Endometrial microvascular endothelial cells (primary cell): Measurements from ENCODE around the gene HOTAIR. TPM values are rescaled to one million over a fixed set of nuclear protein-coding genes. Genes with fewer than 3 reads are reported as not detected.

Experiments used
- in situ Hi-C: cut with HindIII; loops from 2 replicates; pipeline ENCODE4 v1.10.0; 2017; ENCODE audit warnings: low sequenced_read_pairs, low pct_unique_long_range_greater_than_20kb; ENCODE audit errors: inconsistent ontology term
- total RNA-seq: library from RNA; depleted of rRNA; stranded (reverse); fragments of >200 nt; gene quantifications from one replicate; pipeline ENCODE4 v1.2.3, GENCODE V29; 2015; ENCODE audit errors: inconsistent ontology term

HOTAIR gene
- total RNA-seq, 1 donor from 2014 or later = not detected

GRCh38 chr12:54014377-54015017 is 39.7 kb upstream of the HOTAIR start:
- in situ Hi-C loops = loop anchor here (25.0 kb wide), 1 partner anchor 198 kb away; no protein-coding TSS in a partner anchor

- in situ Hi-C loops = loop anchor here (25.0 kb wide), 1 partner anchor 199 kb away; no protein-coding TSS in a partner anchor
Measured at GRCh38 chr12:54012631-54013409, 38.1 kb upstream of the HOTAIR start.

- in situ Hi-C loops = loop anchor here (25.0 kb wide), 1 partner anchor 200 kb away; no protein-coding TSS in a partner anchor
Measured at GRCh38 chr12:54011665-54012532, 37.1 kb upstream of the HOTAIR start.

- in situ Hi-C loops = loop anchor here (25.0 kb wide), 1 partner anchor 201 kb away; no protein-coding TSS in a partner anchor
Measured at GRCh38 chr12:54010972-54011664, 36.4 kb upstream of the HOTAIR start.

- in situ Hi-C loops = loop anchor here (25.0 kb wide), 1 partner anchor 202 kb away; no protein-coding TSS in a partner anchor
Measured at GRCh38 chr12:54010053-54010971, 35.6 kb upstream of the HOTAIR start.

GRCh38 chr12:54009171-54010052 is 34.7 kb upstream of the HOTAIR start:
- in situ Hi-C loops = loop anchor here (25.0 kb wide), 1 partner anchor 203 kb away; no protein-coding TSS in a partner anchor

GRCh38 chr12:54008260-54008552 is 33.5 kb upstream of the HOTAIR start:
- in situ Hi-C loops = loop anchor here (25.0 kb wide), 1 partner anchor 204 kb away; no protein-coding TSS in a partner anchor

GRCh38 chr12:54007538-54008259 is 32.9 kb upstream of the HOTAIR start:
- in situ Hi-C loops = loop anchor here (25.0 kb wide), 1 partner anchor 205 kb away; no protein-coding TSS in a partner anchor

- in situ Hi-C loops = loop anchor here (25.0 kb wide), 1 partner anchor 206 kb away; no protein-coding TSS in a partner anchor
Measured at GRCh38 chr12:54006559-54007220, 31.9 kb upstream of the HOTAIR start.

- in situ Hi-C loops = loop anchor here (25.0 kb wide), 1 partner anchor 206 kb away; no protein-coding TSS in a partner anchor
Measured at GRCh38 chr12:54005853-54006558, 31.3 kb upstream of the HOTAIR start.

GRCh38 chr12:54005531-54005852 is 30.7 kb upstream of the HOTAIR start:
- in situ Hi-C loops = loop anchor here (25.0 kb wide), 1 partner anchor 207 kb away; no protein-coding TSS in a partner anchor

- in situ Hi-C loops = loop anchor here (25.0 kb wide), 1 partner anchor 207 kb away; no protein-coding TSS in a partner anchor
Measured at GRCh38 chr12:54004841-54005530, 30.2 kb upstream of the HOTAIR start.

- in situ Hi-C loops = loop anchor here (25.0 kb wide), 1 partner anchor 208 kb away; no protein-coding TSS in a partner anchor
Measured at GRCh38 chr12:54004063-54004840, 29.5 kb upstream of the HOTAIR start.
